IPS-15b (cell line): ENCODE measurements around the gene AK1.

Experiments
- H3K27me3 ChIP-seq: one replicate; pipeline ENCODE4 v1.6.1; 2013; ENCODE audit warnings: low read length; ENCODE audit not compliant: control insufficient read depth, insufficient read depth
- H3K36me3 ChIP-seq: one replicate; pipeline ENCODE4 v1.6.1; 2013; ENCODE audit warnings: low read length; ENCODE audit not compliant: control insufficient read depth, insufficient read depth
- H3K4me1 ChIP-seq: one replicate; pipeline ENCODE4 v1.6.1; 2013; ENCODE audit warnings: mild to moderate bottlenecking, low read length; ENCODE audit not compliant: control insufficient read depth, insufficient read depth
- H3K4me3 ChIP-seq: one replicate; pipeline ENCODE4 v1.5.1; 2013; ENCODE audit warnings: low read depth, low read length
- H3K9ac ChIP-seq: one replicate; pipeline ENCODE4 v1.6.1; 2013; ENCODE audit warnings: low read depth, mild to moderate bottlenecking, low read length
- H3K9me3 ChIP-seq: one replicate; pipeline ENCODE4 v1.6.1; 2013; ENCODE audit warnings: mild to moderate bottlenecking, low read length; ENCODE audit not compliant: control insufficient read depth, insufficient read depth

The AK1 gene

GRCh38 chr9:127905004-127905728, 27.7 kb upstream of the AK1 start:
- no peak overlapping the region for H3K4me3 ChIP-seq
- no peaks in the 10 kb centered on the region for H3K9me3 ChIP-seq
- peaks cover 10% of the 10 kb centered on the region for H3K4me1 ChIP-seq
- peaks cover under 1% of the 10 kb centered on the region for H3K27me3 ChIP-seq
- H3K36me3 ChIP-seq, result no peaks in the 10 kb centered on the region
- no peak overlapping the region for H3K9ac ChIP-seq

- Histone ChIP-seq H3K4me1 (peaks cover 14% of the 10 kb centered on the region), H3K9ac (no peak overlapping the region)
These were observed 27.1 kb upstream of the AK1 start for GRCh38 chr9:127904561-127905003.

GRCh38 chr9:127903557-127904475, 26.3 kb upstream of the AK1 start:
- Histone ChIP-seq H3K9me3 (no peaks in the 10 kb centered on the region), H3K36me3 (no peaks in the 10 kb centered on the region), H3K27me3 (peaks cover 6% of the 10 kb centered on the region), H3K9ac (no peak overlapping the region), H3K4me1 (peaks cover 14% of the 10 kb centered on the region), H3K4me3 (peak overlapping the region; percentile 18)

More at GRCh38 chr9:127904561-127905003, 27.1 kb upstream of the AK1 start:
- H3K27me3 ChIP-seq, result peaks cover 6% of the 10 kb centered on the region
- no peaks in the 10 kb centered on the region for H3K36me3 ChIP-seq
- H3K4me3 ChIP-seq, result no peak overlapping the region
- no peaks in the 10 kb centered on the region for H3K9me3 ChIP-seq

- Histone ChIP-seq H3K4me3 (peak within 1 kb of the TSS; percentile 79), H3K9me3 (no peaks in the 10 kb centered on the region), H3K4me1 (peaks cover 17% of the 10 kb centered on the region), H3K36me3 (peaks cover 11% of the 10 kb centered on the region), H3K9ac (peak within 1 kb of the TSS; percentile 47), H3K27me3 (peaks cover 8% of the 10 kb centered on the region)
These were observed 21.9 kb upstream of the AK1 start, which contains the start of gene ST6GALNAC6 for GRCh38 chr9:127899128-127899943. Gene ST6GALNAC6 (minus strand): TSS chr9:127899603. CDS start chr9:127897981, 1,622 bp downstream.

- H3K4me1 ChIP-seq, result peaks cover 10% of the 10 kb centered on the region
- peak overlapping the region; percentile 47 for H3K9ac ChIP-seq
- peaks cover 13% of the 10 kb centered on the region for H3K36me3 ChIP-seq
These were observed 21.1 kb upstream of the AK1 start for GRCh38 chr9:127898433-127899127.

GRCh38 chr9:127897193-127897692, 19.8 kb upstream of the AK1 start:
- Histone ChIP-seq H3K4me1 (peaks cover 10% of the 10 kb centered on the region), H3K9ac (peak overlapping the region; percentile 41), H3K27me3 (peaks cover 8% of the 10 kb centered on the region), H3K36me3 (peaks cover 18% of the 10 kb centered on the region), H3K9me3 (no peaks in the 10 kb centered on the region), H3K4me3 (peak overlapping the region; percentile 18)

More at GRCh38 chr9:127898433-127899127, 21.1 kb upstream of the AK1 start:
- peak overlapping the region; percentile 73 for H3K4me3 ChIP-seq
- H3K9me3 ChIP-seq, result no peaks in the 10 kb centered on the region
- peaks cover 8% of the 10 kb centered on the region for H3K27me3 ChIP-seq

- no peaks in the 10 kb centered on the region for H3K9me3 ChIP-seq
- peaks cover 18% of the 10 kb centered on the region for H3K36me3 ChIP-seq
- peaks cover 10% of the 10 kb centered on the region for H3K4me1 ChIP-seq
- H3K4me3 ChIP-seq, result no peak overlapping the region
- peak overlapping the region; percentile 41 for H3K9ac ChIP-seq
- peaks cover 8% of the 10 kb centered on the region for H3K27me3 ChIP-seq
These were observed 19.1 kb upstream of the AK1 start for GRCh38 chr9:127896395-127897192.

- H3K36me3 ChIP-seq, result peaks cover 20% of the 10 kb centered on the region
- H3K9me3 ChIP-seq, result no peaks in the 10 kb centered on the region
- no peak overlapping the region for H3K4me3 ChIP-seq
- peaks cover 8% of the 10 kb centered on the region for H3K27me3 ChIP-seq
- no peak overlapping the region for H3K9ac ChIP-seq
- H3K4me1 ChIP-seq, result peaks cover 10% of the 10 kb centered on the region
These were observed 18.3 kb upstream of the AK1 start for GRCh38 chr9:127895811-127896210.

- peaks cover under 1% of the 10 kb centered on the region for H3K27me3 ChIP-seq
- H3K36me3 ChIP-seq, result peaks cover 21% of the 10 kb centered on the region
- no peaks in the 10 kb centered on the region for H3K9me3 ChIP-seq
- no peak overlapping the region for H3K4me3 ChIP-seq
- H3K4me1 ChIP-seq, result peaks cover 5% of the 10 kb centered on the region
- no peak overlapping the region for H3K9ac ChIP-seq
These were observed 15.9 kb upstream of the AK1 start for GRCh38 chr9:127893392-127893791.

- Histone ChIP-seq H3K27me3 (no peaks in the 10 kb centered on the region), H3K9ac (no peak overlapping the region), H3K4me1 (peaks cover 5% of the 10 kb centered on the region), H3K4me3 (no peak overlapping the region), H3K9me3 (no peaks in the 10 kb centered on the region), H3K36me3 (peaks cover 21% of the 10 kb centered on the region)
These were observed 15.4 kb upstream of the AK1 start for GRCh38 chr9:127892831-127893230.
